BJ (cell line): ENCODE data around the gene SPX. TPM values are rescaled to one million over a fixed set of nuclear protein-coding genes. Genes with fewer than 3 reads are reported as not detected.

ENCODE experiments used
- CTCF ChIA-PET: fragments of 350-600 bp; formaldehyde crosslinking; extraction: SDS; loops from one replicate; lab custom pipeline; 2021; ENCODE audit warnings: antibody characterized with exemption, inconsistent platforms; lab: Yijun Ruan, JAX
- POLR2A ChIA-PET: fragments of 300-600 bp; sonication (Branson Sonifier 250); formaldehyde crosslinking; extraction: SDS; loops from one replicate; lab custom pipeline; 2021; ENCODE audit warnings: antibody characterized with exemption; lab: Charles Lee
- DNase-seq: peaks from one replicate; pipeline ENCODE4 v3.0.0-alpha.2; 2011; ENCODE audit warnings: low read depth
- H3K27me3 ChIP-seq: 2 replicates; pipeline ENCODE4 v1.6.0; 2011; ENCODE audit warnings: low read length; ENCODE audit not compliant: control insufficient read depth, insufficient read depth
- H3K36me3 ChIP-seq: 2 replicates; pipeline ENCODE4 v1.5.1; 2011; ENCODE audit warnings: low read length; ENCODE audit not compliant: control insufficient read depth, insufficient read depth
- H3K4me3 ChIP-seq: 2 replicates; pipeline ENCODE4 v1.5.1; 2011; ENCODE audit warnings: low read depth, mild to moderate bottlenecking, control low read depth, low read length
- CTCF ChIP-seq: IDR thresholded peaks from 2 replicates; pipeline ENCODE4 v1.5.1; 2011; ENCODE audit warnings: low read depth, mild to moderate bottlenecking, control low read depth, inconsistent platforms, low read length, moderate library complexity; ENCODE audit not compliant: insufficient read depth
- polyA plus RNA-seq: library from polyadenylated mRNA; depleted of rRNA; stranded (reverse); fragments of >200 nt; gene quantifications from 2 replicates; pipeline ENCODE4 v1.2.3, GENCODE V29; 2011

SPX gene
- polyA plus RNA-seq, 1 experiment, result 0.06 TPM

DNA sequence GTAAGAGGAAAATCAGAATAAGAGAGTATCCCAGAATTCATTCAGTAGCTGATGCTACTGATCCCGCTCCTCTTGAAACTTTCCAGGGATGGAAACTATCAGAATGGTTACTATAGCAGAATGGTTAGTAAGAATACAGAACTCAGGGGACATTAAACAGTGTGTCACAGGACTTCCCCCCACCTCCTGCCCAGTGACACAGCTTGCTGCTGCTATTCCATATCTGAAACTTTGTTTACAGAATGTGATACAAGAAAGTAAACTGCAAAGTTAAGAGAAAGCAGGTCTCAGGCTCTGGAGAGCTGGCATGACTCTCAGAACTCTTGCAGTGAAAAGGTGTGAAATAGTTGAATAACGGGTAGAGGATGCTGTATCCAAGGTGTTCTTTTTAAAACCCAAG, 3.4 kb downstream of the SPX start:
- no peaks in the 10 kb centered on the region for H3K36me3 ChIP-seq
- POLR2A ChIA-PET, result no interaction called here
- CTCF ChIA-PET, result no interaction called here
- DNase-seq, result no peak
- H3K4me3 ChIP-seq, result no peak overlapping the region
- peaks cover 12% of the 10 kb centered on the region for H3K27me3 ChIP-seq
- no peak for TF ChIP-seq CTCF

DNA sequence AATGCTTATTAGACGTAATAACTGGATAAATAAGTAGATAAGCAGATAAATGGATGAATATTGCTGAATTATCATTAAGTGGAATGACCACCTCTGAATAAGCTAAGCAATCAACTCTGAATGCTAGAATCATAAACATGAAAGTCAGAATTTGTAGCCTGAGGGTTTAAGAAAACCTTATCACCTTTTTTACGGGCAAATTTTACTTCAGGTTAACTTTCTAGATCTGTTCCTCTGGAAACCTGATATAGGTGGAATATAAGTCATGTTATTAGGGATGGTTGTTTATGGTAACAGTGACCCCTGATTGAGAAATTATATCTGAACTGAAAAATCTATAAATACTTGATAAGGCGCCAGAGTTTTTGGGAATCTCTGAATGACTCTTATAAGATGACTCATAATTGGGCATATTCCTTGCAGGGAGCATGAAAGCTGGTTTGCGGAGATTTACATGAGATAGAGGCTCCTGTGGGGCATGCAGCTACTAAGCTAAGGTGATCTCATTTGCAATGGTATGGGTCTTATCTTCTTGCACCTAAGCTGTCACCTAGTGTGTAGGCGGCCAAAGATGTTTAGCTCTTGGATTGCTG, 12.1 kb downstream of the SPX start:
- peaks cover 2% of the 10 kb centered on the region; the same call in 1 of the 2 replicates for H3K27me3 ChIP-seq
- no peak for DNase-seq
- no peak overlapping the region for H3K4me3 ChIP-seq
- CTCF ChIA-PET, result no interaction called here
- no peaks in the 10 kb centered on the region for H3K36me3 ChIP-seq
- POLR2A ChIA-PET, result no interaction called here
- TF ChIP-seq CTCF, result no peak

DNA sequence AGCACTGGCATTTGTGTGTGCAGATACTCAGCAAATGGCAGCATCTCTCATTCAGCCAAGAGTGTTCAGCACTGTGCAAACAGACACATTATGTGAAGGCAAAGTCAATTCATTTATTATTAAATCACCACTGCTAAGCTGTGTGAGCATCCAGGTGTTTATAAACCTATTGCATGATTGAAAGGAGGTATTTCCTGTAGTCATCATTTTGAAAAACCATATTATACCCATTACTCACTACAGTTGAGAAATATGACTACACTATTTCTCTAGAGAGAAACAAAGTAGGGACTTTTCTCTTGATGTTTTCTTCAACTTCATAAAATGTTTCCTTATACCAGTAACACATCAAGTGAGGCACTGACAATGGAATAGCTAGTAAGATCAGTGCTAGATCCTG, 13.7 kb downstream of the SPX start:
- POLR2A ChIA-PET, result no interaction called here
- CTCF ChIA-PET, result interaction anchor here (0.6 kb wide), 1 partner anchor 29 kb away, joined by 3 read pairs; no protein-coding TSS in a partner anchor
- H3K36me3 ChIP-seq, result no peaks in the 10 kb centered on the region

DNA sequence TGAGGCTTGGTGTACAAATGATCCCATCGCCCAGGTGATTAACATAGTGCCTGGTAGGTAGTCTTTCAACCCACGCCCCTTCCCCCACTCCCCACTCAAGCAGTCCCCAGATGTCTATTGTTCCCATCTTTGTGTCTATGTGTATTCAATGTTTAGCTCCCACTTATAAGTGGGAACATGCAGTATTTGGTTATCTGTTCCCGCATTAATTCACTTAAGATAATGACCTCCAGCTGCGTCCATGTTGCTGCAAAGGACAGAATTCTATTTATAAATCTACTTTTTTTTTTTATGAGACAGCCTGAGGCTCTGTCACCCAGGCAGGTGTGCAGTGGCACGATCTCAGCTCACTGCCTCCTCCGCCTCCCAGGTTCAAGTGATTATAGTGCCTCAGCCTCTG, 15.7 kb downstream of the SPX start:
- Histone ChIP-seq H3K4me3 (no peak overlapping the region), H3K36me3 (no peaks in the 10 kb centered on the region), H3K27me3 (peaks cover 2% of the 10 kb centered on the region; the same call in 1 of the 2 replicates)
- POLR2A ChIA-PET, result no interaction called here
- DNase-seq, result no peak
- TF ChIP-seq CTCF, result no peak
- CTCF ChIA-PET, result no interaction called here

More for the DNA sequence above, 13.7 kb downstream of the SPX start:
- TF ChIP-seq CTCF, result no peak
- Histone ChIP-seq H3K27me3 (peaks cover 2% of the 10 kb centered on the region; the same call in 1 of the 2 replicates), H3K4me3 (no peak overlapping the region)
- DNase-seq, result no peak

DNA sequence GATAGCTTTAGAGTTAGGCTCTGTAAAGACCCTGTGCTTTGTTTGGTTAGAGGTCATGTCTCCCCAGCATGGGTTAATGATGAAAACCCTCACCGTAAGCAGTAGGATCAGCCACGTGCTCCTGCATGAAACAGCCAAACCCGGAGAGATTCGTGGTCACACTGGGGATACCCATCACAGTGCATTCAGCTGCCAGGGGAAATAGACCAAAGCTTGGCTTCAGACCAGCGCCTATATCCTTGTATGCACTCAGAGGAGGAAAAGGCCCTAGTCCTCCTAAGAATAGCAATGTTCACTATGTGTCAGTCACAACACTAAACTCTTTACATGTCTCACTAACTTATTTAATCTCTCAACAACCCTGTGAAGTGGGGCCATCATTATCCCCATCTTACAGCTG, 16.3 kb downstream of the SPX start:
- no peak for TF ChIP-seq CTCF
- ChIA-PET POLR2A (no interaction called here), CTCF (interaction anchor here (0.9 kb wide), 1 partner anchor 9 kb away, joined by 3 read pairs; no protein-coding TSS in a partner anchor)
- DNase-seq, result no peak
- H3K27me3 ChIP-seq, result peaks cover 2% of the 10 kb centered on the region; the same call in 1 of the 2 replicates
- no peaks in the 10 kb centered on the region for H3K36me3 ChIP-seq
- no peak overlapping the region for H3K4me3 ChIP-seq
